HepG2 (cell line): Measurements from ENCODE around the gene LMNA. TPM values are rescaled to one million over a fixed set of nuclear protein-coding genes. Genes with fewer than 3 reads are reported as not detected.

Source experiments
- ATAC-seq: fragments of 200-7000 bp; cut with Tn5 transposase; 3 replicates; pipeline ENCODE4 v1.9.1; 2020; ENCODE audit warnings: mild to moderate bottlenecking, moderate library complexity
- BruUV-seq: library from RNA; stranded (reverse); fragments of 400-500 nt; replicated peaks from 2 replicates; lab custom pipeline; 2021; lab: Mats Ljungman, UMichigan
- CTCF ChIA-PET: fragments of 300-600 bp; formaldehyde crosslinking; extraction: SDS; loops from one replicate; lab custom pipeline; 2021; ENCODE audit warnings: low total read pairs, inconsistent platforms, low intra/inter-chr PET ratio; lab: Yijun Ruan, JAX
- POLR2A ChIA-PET: fragments of 350-600 bp; sonication (Branson Sonifier 250); formaldehyde crosslinking; loops from one replicate; lab custom pipeline; 2020; ENCODE audit warnings: antibody characterized with exemption, inconsistent platforms; lab: Yijun Ruan, JAX
- DNase-seq: peaks from one replicate; pipeline ENCODE4 v3.0.0-alpha.2; 2015; ENCODE audit warnings: low spot score
- FAIRE-seq: peaks from 3 replicates; lab custom pipeline; 2011; peaks lifted over from hg19 to GRCh38; lab: Jason Lieb, UNC
- H2AFZ ChIP-seq: one replicate; pipeline ENCODE4 v1.6.1; 2011; ENCODE audit warnings: low read length, inconsistent platforms
- H3K27ac ChIP-seq: fragments of 300-600 bp; 3 replicates; pipeline ENCODE4 v1.8.0; 2011; ENCODE audit warnings: mixed run types, mild to moderate bottlenecking, mixed read lengths, low read length, inconsistent platforms; ENCODE audit not compliant: insufficient read depth; ENCODE audit errors: extremely low read length
- H3K27me3 ChIP-seq, 2 experiments: fragments of 200-600 bp in 1 of 2; 2 replicates in 1 of 2; 3 replicates in 1 of 2; pipeline versions ENCODE4 v1.6.0 to v1.8.0; 2011; ENCODE audit warnings: low read length in 2 of 2, mild to moderate bottlenecking in 2 of 2, moderate library complexity in 2 of 2, inconsistent platforms in 1 of 2; ENCODE audit not compliant: insufficient read depth in 2 of 2, control insufficient read depth in 1 of 2
- H3K36me3 ChIP-seq, 2 experiments: fragments of 200-600 bp in 1 of 2; replicated peaks in 1 of 2; 2 replicates in 1 of 2; 3 replicates in 1 of 2; pipeline versions ENCODE4 v1.5.1 to v1.8.0; 2011; ENCODE audit warnings: low read length in 2 of 2, inconsistent platforms in 1 of 2; ENCODE audit not compliant: insufficient read depth in 2 of 2, control insufficient read depth in 1 of 2
- H3K4me1 ChIP-seq: 2 replicates; pipeline ENCODE4 v1.5.1; 2012; ENCODE audit warnings: low read length, inconsistent platforms; ENCODE audit not compliant: insufficient read depth
- H3K4me2 ChIP-seq: 2 replicates; pipeline ENCODE4 v1.6.0; 2011; ENCODE audit warnings: low read depth, low read length, inconsistent platforms
- H3K4me3 ChIP-seq, 3 experiments: fragments of 200-600 bp in 1 of 3; sonication (generic), shearing (Covaris generic) in 1 of 3; replicated peaks in 1 of 3; 2 replicates each; pipeline ENCODE4 v1.5.1; 2011 to 2016; ENCODE audit warnings: low read length in 3 of 3, inconsistent platforms in 2 of 3, low read depth in 2 of 3, mild to moderate bottlenecking in 2 of 3, control low read depth in 1 of 3, mixed read lengths in 1 of 3; ENCODE audit not compliant: insufficient read depth in 1 of 3
- H3K79me2 ChIP-seq: one replicate; pipeline ENCODE4 v1.6.1; 2011; ENCODE audit warnings: low read length, inconsistent platforms; ENCODE audit not compliant: insufficient read depth
- H3K9ac ChIP-seq: 2 replicates; pipeline ENCODE4 v1.6.0; 2011; ENCODE audit warnings: mild to moderate bottlenecking, low read depth, low read length, inconsistent platforms; ENCODE audit not compliant: insufficient read depth
- H3K9me3 ChIP-seq: 2 replicates; pipeline ENCODE4 v1.5.1; 2012; ENCODE audit warnings: mild to moderate bottlenecking, low read length
- H4K20me1 ChIP-seq: 2 replicates; pipeline ENCODE4 v1.6.0; 2011; ENCODE audit warnings: inconsistent platforms, mild to moderate bottlenecking, low read length, moderate library complexity; ENCODE audit not compliant: insufficient read depth
- ZFP37 ChIP-seq: sonication (generic); formaldehyde crosslinking; IDR thresholded peaks from 2 replicates; pipeline ENCODE4 v1.4.0; 2020; ENCODE audit warnings: missing genetic modification reagents, borderline replicate concordance
- ZNF629 ChIP-seq: sonication (generic); formaldehyde crosslinking; conservative IDR thresholded peaks from 2 replicates; pipeline ENCODE4 v1.5.0; 2020; ENCODE audit warnings: missing genetic modification reagents
- ZNF780A ChIP-seq: sonication (generic); formaldehyde crosslinking; IDR thresholded peaks from 2 replicates; pipeline ENCODE4 v1.8.0; 2022; ENCODE audit warnings: mild to moderate bottlenecking, missing genetic modification reagents, moderate library complexity
- WGBS: methylation state at CpG from one replicate; pipeline ENCODE4 v1.1.6; 2017; ENCODE audit warnings: low lambda C conversion rate; 5-methylcytosine and 5-hydroxymethylcytosine counted together
- in situ Hi-C: cut with HindIII; loops from 2 replicates; pipeline ENCODE4 v1.10.0; 2017; ENCODE audit warnings: low pct_unique_long_range_greater_than_20kb; ENCODE audit not compliant: extremely low pct_ligation_motif_present
- intact Hi-C: fragments of 100-400 bp; cut with micrococcal nuclease; formaldehyde crosslinking; loops from one replicate; pipeline ENCODE4 v1.10.0; 2022; ENCODE audit not compliant: unreplicated experiment
- polyA plus RNA-seq, 8 experiments: library from polyadenylated mRNA; depleted of rRNA in 3 of 8; stranded (reverse) in 7 of 8; unstranded in 1 of 8; fragments of >200 nt; fragmentation: Illumina TruSeq in 4 of 8; extraction: Trizol in 4 of 8; gene quantifications; 2 replicates each; pipeline versions ENCODE4 v1.2.1 to v1.2.3, GENCODE V29; 2011 to 2016; ENCODE audit warnings: low read depth in 4 of 8, missing spikeins in 1 of 8, mixed read lengths in 1 of 8; ENCODE audit not compliant: insufficient read depth in 1 of 8
- total RNA-seq, 5 experiments: library from RNA; depleted of rRNA; stranded (reverse); fragments of >200 nt; fragmentation: Illumina TruSeq; extraction: Trizol; gene quantifications; 2 replicates each; pipeline ENCODE4 v1.2.3, GENCODE V29; 2016; ENCODE audit warnings: low read depth in 1 of 5
- TF ChIP-seq, protein P1 (sequence below): sonication (generic); formaldehyde crosslinking; IDR thresholded peaks from 2 replicates; pipeline ENCODE4 v1.5.0; 2020; ENCODE audit warnings: missing genetic modification reagents, mild to moderate bottlenecking, borderline replicate concordance
- TF ChIP-seq, protein P2 (sequence below): sonication (generic); formaldehyde crosslinking; IDR thresholded peaks from 2 replicates; pipeline ENCODE4 v1.4.0; 2020; ENCODE audit warnings: missing genetic modification reagents, borderline replicate concordance
- TF ChIP-seq, protein P3 (sequence below): sonication (generic); formaldehyde crosslinking; IDR thresholded peaks from 2 replicates; pipeline ENCODE4 v1.5.0; 2020; ENCODE audit warnings: missing genetic modification reagents
- TF ChIP-seq, protein P4 (sequence below): sonication (generic); formaldehyde crosslinking; IDR thresholded peaks from 2 replicates; pipeline ENCODE4 v1.4.0; 2020; ENCODE audit warnings: mild to moderate bottlenecking, missing genetic modification reagents

LMNA gene
- total and polyA plus RNA-seq, 2 of the 13 experiments (the other 11 are each of a cell fraction or from before 2014, with no cell fraction given), result 107 to 225 TPM

DNA sequence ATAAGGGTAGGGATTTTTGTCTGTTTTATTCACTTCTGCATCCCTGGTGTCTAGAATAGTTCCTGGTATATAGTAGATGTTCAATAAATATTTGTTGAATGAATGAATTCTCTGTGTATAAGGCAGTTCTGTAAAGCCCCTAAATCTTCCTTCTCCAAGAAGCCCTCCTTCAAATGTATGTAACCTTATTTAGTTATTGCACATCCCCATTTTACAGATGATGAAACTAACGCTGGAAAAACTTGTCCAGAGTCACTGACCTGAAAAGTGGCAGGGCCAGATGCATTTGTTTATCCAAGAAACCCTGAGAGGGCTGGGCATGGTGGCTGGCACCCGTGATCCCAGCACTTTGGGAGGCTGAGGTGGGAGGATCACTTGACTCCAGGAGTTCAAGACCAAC lies 4.3 kb upstream of the LMNA start:
- Histone ChIP-seq H3K27me3 (peaks cover 0 to 8% of the 10 kb centered on the region in 2 experiments; a peak in 1 of 5 replicates), H3K4me1 (peaks cover 73% of the 10 kb centered on the region), H3K4me3 (no peak overlapping the region), H3K4me2 (no peak overlapping the region), H3K36me3 (no peaks in the 10 kb centered on the region), H4K20me1 (peaks cover 1% of the 10 kb centered on the region; the same call in 1 of the 2 replicates), H3K9me3 (no peaks in the 10 kb centered on the region), H3K79me2 (peaks cover 6% of the 10 kb centered on the region), H2AFZ (no peak overlapping the region), H3K9ac (no peak overlapping the region), H3K27ac (no peak overlapping the region)
- FAIRE-seq, result no peak
- ChIA-PET POLR2A (no interaction called here), CTCF (no interaction called here)
- no peak for DNase-seq
- no peak for ATAC-seq
- intact Hi-C loops, result no loop called here
- TF ChIP-seq, protein P1, sequence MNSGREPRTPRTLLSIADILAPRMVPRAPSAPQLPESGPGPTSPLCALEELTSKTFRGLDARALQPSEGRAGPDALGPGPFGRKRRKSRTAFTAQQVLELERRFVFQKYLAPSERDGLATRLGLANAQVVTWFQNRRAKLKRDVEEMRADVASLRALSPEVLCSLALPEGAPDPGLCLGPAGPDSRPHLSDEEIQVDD, result no peak
- TF ChIP-seq, protein P2, sequence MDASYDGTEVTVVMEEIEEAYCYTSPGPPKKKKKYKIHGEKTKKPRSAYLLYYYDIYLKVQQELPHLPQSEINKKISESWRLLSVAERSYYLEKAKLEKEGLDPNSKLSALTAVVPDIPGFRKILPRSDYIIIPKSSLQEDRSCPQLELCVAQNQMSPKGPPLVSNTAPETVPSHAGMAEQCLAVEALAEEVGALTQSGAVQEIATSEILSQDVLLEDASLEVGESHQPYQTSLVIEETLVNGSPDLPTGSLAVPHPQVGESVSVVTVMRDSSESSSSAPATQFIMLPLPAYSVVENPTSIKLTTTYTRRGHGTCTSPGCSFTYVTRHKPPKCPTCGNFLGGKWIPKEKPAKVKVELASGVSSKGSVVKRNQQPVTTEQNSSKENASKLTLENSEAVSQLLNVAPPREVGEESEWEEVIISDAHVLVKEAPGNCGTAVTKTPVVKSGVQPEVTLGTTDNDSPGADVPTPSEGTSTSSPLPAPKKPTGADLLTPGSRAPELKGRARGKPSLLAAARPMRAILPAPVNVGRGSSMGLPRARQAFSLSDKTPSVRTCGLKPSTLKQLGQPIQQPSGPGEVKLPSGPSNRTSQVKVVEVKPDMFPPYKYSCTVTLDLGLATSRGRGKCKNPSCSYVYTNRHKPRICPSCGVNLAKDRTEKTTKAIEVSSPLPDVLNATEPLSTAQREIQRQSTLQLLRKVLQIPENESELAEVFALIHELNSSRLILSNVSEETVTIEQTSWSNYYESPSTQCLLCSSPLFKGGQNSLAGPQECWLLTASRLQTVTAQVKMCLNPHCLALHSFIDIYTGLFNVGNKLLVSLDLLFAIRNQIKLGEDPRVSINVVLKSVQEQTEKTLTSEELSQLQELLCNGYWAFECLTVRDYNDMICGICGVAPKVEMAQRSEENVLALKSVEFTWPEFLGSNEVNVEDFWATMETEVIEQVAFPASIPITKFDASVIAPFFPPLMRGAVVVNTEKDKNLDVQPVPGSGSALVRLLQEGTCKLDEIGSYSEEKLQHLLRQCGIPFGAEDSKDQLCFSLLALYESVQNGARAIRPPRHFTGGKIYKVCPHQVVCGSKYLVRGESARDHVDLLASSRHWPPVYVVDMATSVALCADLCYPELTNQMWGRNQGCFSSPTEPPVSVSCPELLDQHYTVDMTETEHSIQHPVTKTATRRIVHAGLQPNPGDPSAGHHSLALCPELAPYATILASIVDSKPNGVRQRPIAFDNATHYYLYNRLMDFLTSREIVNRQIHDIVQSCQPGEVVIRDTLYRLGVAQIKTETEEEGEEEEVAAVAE, result no peak
- TF ChIP-seq, protein P3, sequence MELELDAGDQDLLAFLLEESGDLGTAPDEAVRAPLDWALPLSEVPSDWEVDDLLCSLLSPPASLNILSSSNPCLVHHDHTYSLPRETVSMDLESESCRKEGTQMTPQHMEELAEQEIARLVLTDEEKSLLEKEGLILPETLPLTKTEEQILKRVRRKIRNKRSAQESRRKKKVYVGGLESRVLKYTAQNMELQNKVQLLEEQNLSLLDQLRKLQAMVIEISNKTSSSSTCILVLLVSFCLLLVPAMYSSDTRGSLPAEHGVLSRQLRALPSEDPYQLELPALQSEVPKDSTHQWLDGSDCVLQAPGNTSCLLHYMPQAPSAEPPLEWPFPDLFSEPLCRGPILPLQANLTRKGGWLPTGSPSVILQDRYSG (CRISPR knock-in tag), result no peak
- TF ChIP-seq ZNF780A (CRISPR knock-in tag) (no peak), ZNF629 (CRISPR knock-in tag) (peak; percentile 59; the same call in 1 of the 2 replicates), ZFP37 (CRISPR knock-in tag) (no peak)
- TF ChIP-seq, protein P4, sequence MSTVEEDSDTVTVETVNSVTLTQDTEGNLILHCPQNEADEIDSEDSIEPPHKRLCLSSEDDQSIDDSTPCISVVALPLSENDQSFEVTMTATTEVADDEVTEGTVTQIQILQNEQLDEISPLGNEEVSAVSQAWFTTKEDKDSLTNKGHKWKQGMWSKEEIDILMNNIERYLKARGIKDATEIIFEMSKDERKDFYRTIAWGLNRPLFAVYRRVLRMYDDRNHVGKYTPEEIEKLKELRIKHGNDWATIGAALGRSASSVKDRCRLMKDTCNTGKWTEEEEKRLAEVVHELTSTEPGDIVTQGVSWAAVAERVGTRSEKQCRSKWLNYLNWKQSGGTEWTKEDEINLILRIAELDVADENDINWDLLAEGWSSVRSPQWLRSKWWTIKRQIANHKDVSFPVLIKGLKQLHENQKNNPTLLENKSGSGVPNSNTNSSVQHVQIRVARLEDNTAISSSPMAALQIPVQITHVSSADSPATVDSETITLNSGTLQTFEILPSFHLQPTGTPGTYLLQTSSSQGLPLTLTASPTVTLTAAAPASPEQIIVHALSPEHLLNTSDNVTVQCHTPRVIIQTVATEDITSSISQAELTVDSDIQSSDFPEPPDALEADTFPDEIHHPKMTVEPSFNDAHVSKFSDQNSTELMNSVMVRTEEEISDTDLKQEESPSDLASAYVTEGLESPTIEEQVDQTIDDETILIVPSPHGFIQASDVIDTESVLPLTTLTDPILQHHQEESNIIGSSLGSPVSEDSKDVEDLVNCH (CRISPR knock-in tag), result no peak
- no TSS peak for BruUV-seq
- in situ Hi-C loops, result no loop called here
- WGBS, result 19% methylated on average over 2 of the region's 2 CpGs
